ENCODE results near the gene RPS15A. TPM values are rescaled to one million over a fixed set of nuclear protein-coding genes. Genes with fewer than 3 reads are reported as not detected.

RPS15A gene
- total RNA-seq, 1 experiment from 2014 or later: 1,282 TPM

GRCh38 chr16:18816286-18816685 lies 26.2 kb upstream of the RPS15A start:
- no peak overlapping the region for H3K4me3 ChIP-seq (ENCODE audit: low read depth, low read length, poor library complexity, severe bottlenecking)
- CTCF ChIA-PET: no interaction called here
- intact Hi-C loops (cut with micrococcal nuclease; ENCODE audit: unreplicated experiment): loop anchor here (10.0 kb wide), 1 partner anchor 59 kb away; no protein-coding TSS in a partner anchor
- peaks cover 70% of the 10 kb centered on the region for H3K36me3 ChIP-seq (ENCODE audit: insufficient read depth, low read length, poor library complexity, severe bottlenecking)
- BruUV-seq (replicated peaks): no TSS peak
- H3K27me3 ChIP-seq (replicated peaks; ENCODE audit: insufficient read depth, low read depth, low read length, poor library complexity): no peaks in the 10 kb centered on the region
- TF ChIP-seq CTCF (conservative IDR thresholded peaks at IDR 0.05; ENCODE audit: low read depth, low read length): no peak
- TF ChIP-seq EZH2 (IDR thresholded peaks at IDR 0.05; ENCODE audit: borderline replicate concordance, low read depth, low read length, poor library complexity, severe bottlenecking): no peak
- H3K27ac ChIP-seq (ENCODE audit: low read depth, low read length, poor library complexity, severe bottlenecking): no peak overlapping the region
- H3K4me1 ChIP-seq (ENCODE audit: insufficient read depth, low read length, poor library complexity, severe bottlenecking): no peaks in the 10 kb centered on the region
- H3K9me3 ChIP-seq (ENCODE audit: low read depth, low read length, poor library complexity, severe bottlenecking): no peaks in the 10 kb centered on the region
- no peak for DNase-seq (ENCODE audit: low spot score)
- POLR2A ChIA-PET (ENCODE audit: low non-redundant PET): no interaction called here

GRCh38 chr16:18811925-18812324 lies 21.8 kb upstream of the RPS15A start:
- Histone ChIP-seq H3K27me3 (replicated peaks; ENCODE audit: insufficient read depth, low read depth, low read length, poor library complexity) (no peaks in the 10 kb centered on the region), H3K9me3 (ENCODE audit: low read depth, low read length, poor library complexity, severe bottlenecking) (no peaks in the 10 kb centered on the region), H3K36me3 (ENCODE audit: insufficient read depth, low read length, poor library complexity, severe bottlenecking) (peaks cover 73% of the 10 kb centered on the region), H3K4me1 (ENCODE audit: insufficient read depth, low read length, poor library complexity, severe bottlenecking) (no peaks in the 10 kb centered on the region), H3K27ac (ENCODE audit: low read depth, low read length, poor library complexity, severe bottlenecking) (no peak overlapping the region), H3K4me3 (ENCODE audit: low read depth, low read length, poor library complexity, severe bottlenecking) (no peak overlapping the region)
- TF ChIP-seq EZH2 (IDR thresholded peaks at IDR 0.05; ENCODE audit: borderline replicate concordance, low read depth, low read length, poor library complexity, severe bottlenecking): no peak
- no peak for TF ChIP-seq CTCF (conservative IDR thresholded peaks at IDR 0.05; ENCODE audit: low read depth, low read length)
- ChIA-PET POLR2A (ENCODE audit: low non-redundant PET) (no interaction called here), CTCF (no interaction called here)
- intact Hi-C loops (cut with micrococcal nuclease; ENCODE audit: unreplicated experiment): loop anchor here (10.0 kb wide), 1 partner anchor 63 kb away; no protein-coding TSS in a partner anchor
- BruUV-seq (replicated peaks): no TSS peak
- no peak for DNase-seq (ENCODE audit: low spot score)

GRCh38 chr16:18809165-18809564 lies 19.0 kb upstream of the RPS15A start:
- Histone ChIP-seq H3K27ac (ENCODE audit: low read depth, low read length, poor library complexity, severe bottlenecking) (no peak overlapping the region), H3K27me3 (replicated peaks; ENCODE audit: insufficient read depth, low read depth, low read length, poor library complexity) (no peaks in the 10 kb centered on the region), H3K9me3 (ENCODE audit: low read depth, low read length, poor library complexity, severe bottlenecking) (no peaks in the 10 kb centered on the region), H3K36me3 (ENCODE audit: insufficient read depth, low read length, poor library complexity, severe bottlenecking) (peaks cover 46% of the 10 kb centered on the region), H3K4me1 (ENCODE audit: insufficient read depth, low read length, poor library complexity, severe bottlenecking) (peaks cover 14% of the 10 kb centered on the region), H3K4me3 (ENCODE audit: low read depth, low read length, poor library complexity, severe bottlenecking) (no peak overlapping the region)
- no TSS peak for BruUV-seq (replicated peaks)
- ChIA-PET CTCF (no interaction called here), POLR2A (ENCODE audit: low non-redundant PET) (no interaction called here)
- TF ChIP-seq CTCF (conservative IDR thresholded peaks at IDR 0.05; ENCODE audit: low read depth, low read length) (no peak), EZH2 (IDR thresholded peaks at IDR 0.05; ENCODE audit: borderline replicate concordance, low read depth, low read length, poor library complexity, severe bottlenecking) (no peak)
- DNase-seq (ENCODE audit: low spot score): no peak
- intact Hi-C loops (cut with micrococcal nuclease; ENCODE audit: unreplicated experiment): loop anchor here (10.0 kb wide), 1 partner anchor 266 kb away; no protein-coding TSS in a partner anchor
